ENCODE data around the gene CARD9. TPM values are rescaled to one million over a fixed set of nuclear protein-coding genes. Genes with fewer than 3 reads are reported as not detected.

Gene CARD9
- total RNA-seq, 2 experiments from 2014 or later = 0.92 to 1.7 TPM

- no TSS peak for BruUV-seq (replicated peaks)
- intact Hi-C loops (cut with micrococcal nuclease; ENCODE audit: unreplicated experiment) = no loop called here
- POLR2A ChIA-PET = no interaction called here
- no peak overlapping the region for H3K27ac ChIP-seq (ENCODE audit: low read depth, low read length, poor library complexity, severe bottlenecking)
- no peaks in the 10 kb centered on the region for H3K79me2 ChIP-seq (ENCODE audit: insufficient read depth, low read depth, low read length)
- no peaks in the 10 kb centered on the region for H3K36me3 ChIP-seq (ENCODE audit: insufficient read depth, low read length)
- no peak overlapping the region for H2AFZ ChIP-seq (ENCODE audit: low read length)
- CTCF ChIA-PET (ENCODE audit: unreplicated experiment) = interaction anchor here (0.6 kb wide), 1 partner anchor 1319 kb away, joined by 4 read pairs; no protein-coding TSS in a partner anchor
- no peak overlapping the region for H3K4me2 ChIP-seq (ENCODE audit: low read length)
- no peaks in the 10 kb centered on the region for H3K9me3 ChIP-seq (ENCODE audit: low read length)
- no peaks in the 10 kb centered on the region for H4K20me1 ChIP-seq (ENCODE audit: insufficient read depth, low read length)
- H3K4me3 ChIP-seq (ENCODE audit: low read depth, low read length, poor library complexity, severe bottlenecking) = no peak overlapping the region
- TF ChIP-seq EZH2phosphoT487 (IDR thresholded peaks at IDR 0.05; ENCODE audit: borderline replicate concordance, low read depth, low read length) (no peak), CTCF (conservative IDR thresholded peaks at IDR 0.05; ENCODE audit: low read length) (no peak)
- no peaks in the 10 kb centered on the region for H3K9me2 ChIP-seq (ENCODE audit: insufficient read depth, low read length)
- no peaks in the 10 kb centered on the region for H3K4me1 ChIP-seq (ENCODE audit: insufficient read depth, low read length, poor library complexity, severe bottlenecking)
- DNase-seq (ENCODE audit: low spot score) = no peak
These were observed 45.4 kb downstream of the CARD9 start for GRCh38 chr9:136328011-136328621.

- ChIA-PET POLR2A (no interaction called here), CTCF (ENCODE audit: unreplicated experiment) (no interaction called here)
- H3K4me1 ChIP-seq (ENCODE audit: insufficient read depth, low read length, poor library complexity, severe bottlenecking) = no peaks in the 10 kb centered on the region
These were observed 46.0 kb downstream of the CARD9 start, which contains the start of gene GPSM1 for GRCh38 chr9:136327304-136327974. Gene GPSM1 (plus strand): TSS chr9:136327539. CDS start chr9:136327696, 157 bp downstream.

More at GRCh38 chr9:136327304-136327974, 46.0 kb downstream of the CARD9 start, which contains the start of gene GPSM1:
- DNase-seq (ENCODE audit: low spot score) = no peak
- no peaks in the 10 kb centered on the region for H3K9me2 ChIP-seq (ENCODE audit: insufficient read depth, low read length)
- H4K20me1 ChIP-seq (ENCODE audit: insufficient read depth, low read length) = no peaks in the 10 kb centered on the region
- H3K9me3 ChIP-seq (ENCODE audit: low read length) = no peaks in the 10 kb centered on the region
- intact Hi-C loops (cut with micrococcal nuclease; ENCODE audit: unreplicated experiment) = no loop called here
- no peaks in the 10 kb centered on the region for H3K36me3 ChIP-seq (ENCODE audit: insufficient read depth, low read length)
- H3K4me3 ChIP-seq (ENCODE audit: low read depth, low read length, poor library complexity, severe bottlenecking) = no peak within 1 kb of the TSS
- H3K4me2 ChIP-seq (ENCODE audit: low read length) = no peak within 1 kb of the TSS
- H2AFZ ChIP-seq (ENCODE audit: low read length) = no peak within 1 kb of the TSS
- TF ChIP-seq EZH2phosphoT487 (IDR thresholded peaks at IDR 0.05; ENCODE audit: borderline replicate concordance, low read depth, low read length) (no peak), CTCF (conservative IDR thresholded peaks at IDR 0.05; ENCODE audit: low read length) (no peak)
- BruUV-seq (replicated peaks) = no TSS peak
- no peak within 1 kb of the TSS for H3K27ac ChIP-seq (ENCODE audit: low read depth, low read length, poor library complexity, severe bottlenecking)
- H3K79me2 ChIP-seq (ENCODE audit: insufficient read depth, low read depth, low read length) = no peaks in the 10 kb centered on the region

Data from OCI-LY7 (cell line).